22Rv1 (cell line): ENCODE results near the gene GNAI1.

ENCODE experiments used
- H3K27ac ChIP-seq: fragments of 450-650 bp; 2 replicates; pipeline ENCODE4 v1.5.1; 2017
- CTCF ChIP-seq: fragments of 450-650 bp; IDR thresholded peaks from 2 replicates; pipeline ENCODE4 v1.5.1; 2017; ENCODE audit warnings: mild to moderate bottlenecking
- ZFX ChIP-seq: fragments of 450-650 bp; IDR thresholded peaks from 2 replicates; pipeline ENCODE4 v1.6.1; 2017; ENCODE audit warnings: antibody characterized with exemption, borderline replicate concordance

GNAI1 gene

GRCh38 chr7:80133361-80134114 is 1.1 kb upstream of the GNAI1 start:
- TF ChIP-seq CTCF (peak; percentile 42), ZFX (no peak)
- no peak overlapping the region for H3K27ac ChIP-seq

- no peak overlapping the region for H3K27ac ChIP-seq
- no peak for TF ChIP-seq CTCF
- TF ChIP-seq ZFX = no peak
Measured at GRCh38 chr7:80134115-80134535, 506 bp upstream of the GNAI1 start.

- no peak for TF ChIP-seq ZFX
- TF ChIP-seq CTCF = no peak
- no peak overlapping the region for H3K27ac ChIP-seq
Measured at GRCh38 chr7:80135309-80136104, 876 bp downstream of the GNAI1 start.

GRCh38 chr7:80136261-80137055 is 1.8 kb downstream of the GNAI1 start:
- H3K27ac ChIP-seq = no peak overlapping the region
- TF ChIP-seq ZFX = no peak
- TF ChIP-seq CTCF = no peak

- no peak overlapping the region for H3K27ac ChIP-seq
- TF ChIP-seq CTCF = no peak
- TF ChIP-seq ZFX = no peak
Measured at GRCh38 chr7:80137410-80137809, 2.8 kb downstream of the GNAI1 start.

GRCh38 chr7:80139236-80139635 is 4.6 kb downstream of the GNAI1 start:
- TF ChIP-seq CTCF (no peak), ZFX (no peak)
- H3K27ac ChIP-seq = peak overlapping the region; percentile 33

- no peak overlapping the region for H3K27ac ChIP-seq
- TF ChIP-seq ZFX (no peak), CTCF (no peak)
Measured at GRCh38 chr7:80140388-80140787, 5.8 kb downstream of the GNAI1 start.
